KMS-11 (cell line): ENCODE results near the gene TMEM202.

Source experiments
- H2AFZ ChIP-seq: fragments of 200-600 bp; sonication (generic); 2 replicates; pipeline ENCODE4 v1.6.1; 2016; ENCODE audit warnings: antibody characterized with exemption, mixed run types, low read depth
- H3K27ac ChIP-seq: fragments of 200-600 bp; sonication (generic); 2 replicates; pipeline ENCODE4 v1.6.1; 2016; ENCODE audit warnings: mild to moderate bottlenecking, mixed run types
- H3K27me3 ChIP-seq: fragments of 200-600 bp; sonication (generic); 2 replicates; pipeline ENCODE4 v1.6.1; 2017; ENCODE audit warnings: mild to moderate bottlenecking, low read depth, mixed run types, moderate library complexity; ENCODE audit not compliant: insufficient read depth
- H3K36me3 ChIP-seq: fragments of 200-600 bp; sonication (generic); 2 replicates; pipeline ENCODE4 v1.6.1; 2017; ENCODE audit warnings: mild to moderate bottlenecking, mixed run types; ENCODE audit not compliant: insufficient read depth
- H3K4me1 ChIP-seq: fragments of 200-600 bp; sonication (generic); 2 replicates; pipeline ENCODE4 v1.6.1; 2016; ENCODE audit warnings: mild to moderate bottlenecking, low read depth, mixed run types; ENCODE audit not compliant: poor library complexity, severe bottlenecking
- H3K4me2 ChIP-seq: fragments of 200-600 bp; sonication (generic); 2 replicates; pipeline ENCODE4 v1.7.0; 2016; ENCODE audit warnings: mild to moderate bottlenecking, mixed run types
- H3K4me3 ChIP-seq: fragments of 200-600 bp; sonication (generic); IDR thresholded peaks from 2 replicates; pipeline ENCODE4 v1.6.1; 2017; ENCODE audit warnings: low read depth, low read length, mixed read lengths; ENCODE audit not compliant: insufficient read depth
- H3K79me2 ChIP-seq: fragments of 200-600 bp; sonication (generic); 2 replicates; pipeline ENCODE4 v1.6.1; 2016; ENCODE audit warnings: low read depth, mixed run types; ENCODE audit not compliant: insufficient read depth
- H3K9ac ChIP-seq: fragments of 200-600 bp; sonication (generic); 2 replicates; pipeline ENCODE4 v1.6.1; 2016; ENCODE audit warnings: mild to moderate bottlenecking, mixed run types
- H4K20me1 ChIP-seq: fragments of 200-600 bp; sonication (generic); 2 replicates; pipeline ENCODE4 v1.6.1; 2016; ENCODE audit warnings: mild to moderate bottlenecking, mixed run types; ENCODE audit not compliant: insufficient read depth
- TF ChIP-seq, protein P1 (sequence below): fragments of 200-600 bp; sonication (generic); conservative IDR thresholded peaks from 2 replicates; pipeline ENCODE4 v1.6.1; 2017; ENCODE audit warnings: low read depth, mild to moderate bottlenecking, antibody characterized with exemption, low read length, moderate library complexity, mixed read lengths

Gene TMEM202

DNA sequence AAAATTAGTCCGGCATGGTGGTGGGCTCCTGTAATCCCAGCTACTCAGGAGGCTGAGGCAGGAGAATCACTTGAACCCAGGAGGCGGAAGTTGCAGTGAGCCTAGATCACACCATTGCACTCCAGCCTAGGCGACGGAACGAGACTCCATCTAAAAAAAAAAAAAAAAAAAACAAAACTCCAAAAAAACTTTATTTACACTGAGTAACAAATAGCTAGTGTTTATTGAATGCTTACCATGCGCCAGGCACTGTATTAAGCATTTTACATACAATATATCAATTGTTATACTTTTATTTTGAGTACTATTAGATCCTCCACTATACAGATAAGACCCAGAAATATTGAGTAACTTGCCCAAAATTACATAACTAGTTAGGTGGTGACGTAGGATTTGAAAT is 58.6 kb downstream of the TMEM202 start:
- Histone ChIP-seq H3K36me3 (no peaks in the 10 kb centered on the region), H2AFZ (no peak overlapping the region)

More for the DNA sequence above, 58.6 kb downstream of the TMEM202 start:
- no peak overlapping the region for H3K9ac ChIP-seq
- TF ChIP-seq, protein P1, sequence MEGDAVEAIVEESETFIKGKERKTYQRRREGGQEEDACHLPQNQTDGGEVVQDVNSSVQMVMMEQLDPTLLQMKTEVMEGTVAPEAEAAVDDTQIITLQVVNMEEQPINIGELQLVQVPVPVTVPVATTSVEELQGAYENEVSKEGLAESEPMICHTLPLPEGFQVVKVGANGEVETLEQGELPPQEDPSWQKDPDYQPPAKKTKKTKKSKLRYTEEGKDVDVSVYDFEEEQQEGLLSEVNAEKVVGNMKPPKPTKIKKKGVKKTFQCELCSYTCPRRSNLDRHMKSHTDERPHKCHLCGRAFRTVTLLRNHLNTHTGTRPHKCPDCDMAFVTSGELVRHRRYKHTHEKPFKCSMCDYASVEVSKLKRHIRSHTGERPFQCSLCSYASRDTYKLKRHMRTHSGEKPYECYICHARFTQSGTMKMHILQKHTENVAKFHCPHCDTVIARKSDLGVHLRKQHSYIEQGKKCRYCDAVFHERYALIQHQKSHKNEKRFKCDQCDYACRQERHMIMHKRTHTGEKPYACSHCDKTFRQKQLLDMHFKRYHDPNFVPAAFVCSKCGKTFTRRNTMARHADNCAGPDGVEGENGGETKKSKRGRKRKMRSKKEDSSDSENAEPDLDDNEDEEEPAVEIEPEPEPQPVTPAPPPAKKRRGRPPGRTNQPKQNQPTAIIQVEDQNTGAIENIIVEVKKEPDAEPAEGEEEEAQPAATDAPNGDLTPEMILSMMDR, result no peak
- no peaks in the 10 kb centered on the region for H4K20me1 ChIP-seq
- H3K4me2 ChIP-seq, result no peak overlapping the region
- H3K27ac ChIP-seq, result no peak overlapping the region
- H3K27me3 ChIP-seq, result no peaks in the 10 kb centered on the region
- no peak overlapping the region for H3K4me3 ChIP-seq
- peaks cover 9% of the 10 kb centered on the region for H3K4me1 ChIP-seq
- no peaks in the 10 kb centered on the region for H3K79me2 ChIP-seq
